Fibroblast of skin of scalp (primary cell): ENCODE data around the gene KIF20B.
"Not testable (repeated sequence)": the region's sequence is repeated elsewhere in the genome, so short reads cannot be mapped to it uniquely, and the experiment has no call there.

Experiments used
- DNase-seq: peaks from one replicate; pipeline ENCODE4 v3.0.0-alpha.2; 2013

KIF20B gene

DNA sequence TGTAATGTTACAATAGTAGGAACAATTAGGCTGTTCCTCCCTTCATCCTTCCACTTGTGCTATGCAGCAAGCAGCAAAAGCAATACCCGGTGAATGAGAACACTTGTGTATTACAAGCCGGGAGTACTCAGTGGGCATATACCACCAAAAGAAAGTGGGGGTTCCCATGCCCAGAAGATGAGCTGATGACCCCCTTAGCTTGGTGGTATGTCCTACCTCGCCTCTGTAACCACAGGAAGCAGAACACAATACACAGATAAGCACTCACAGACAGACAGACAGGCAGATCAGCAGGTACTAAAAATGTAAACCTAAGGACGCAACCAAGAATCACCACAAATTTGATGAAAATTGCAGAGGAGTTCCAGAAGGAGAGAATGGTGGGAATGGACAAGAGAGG lies 15.5 kb upstream of the KIF20B start:
- no peak for DNase-seq

DNA sequence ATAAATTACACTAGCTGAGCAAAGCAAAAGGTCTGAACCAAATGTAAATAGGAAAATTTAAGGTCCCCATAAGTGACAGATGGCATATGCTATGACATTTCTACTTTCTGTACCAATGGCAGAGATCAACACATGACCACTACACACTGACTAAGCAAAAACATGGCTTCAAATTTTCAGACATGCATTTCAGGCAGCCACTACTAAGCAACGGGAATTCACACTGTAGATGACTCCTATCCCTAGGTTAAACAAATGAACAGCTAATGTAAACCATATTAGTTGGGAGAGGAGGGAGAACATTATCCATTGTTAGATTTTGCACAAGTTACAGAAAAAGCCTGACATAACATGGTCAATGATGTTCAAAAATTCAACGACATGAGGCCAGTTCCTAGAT lies 11.4 kb upstream of the KIF20B start:
- DNase-seq, result no peak

GRCh38 chr10:89692416-89692815 lies 9.0 kb upstream of the KIF20B start:
- DNase-seq, result no peak

GRCh38 chr10:89693176-89693575 lies 8.2 kb upstream of the KIF20B start:
- no peak for DNase-seq

- no peak for DNase-seq
Observed at GRCh38 chr10:89695307-89695706, 6.1 kb upstream of the KIF20B start.

DNA sequence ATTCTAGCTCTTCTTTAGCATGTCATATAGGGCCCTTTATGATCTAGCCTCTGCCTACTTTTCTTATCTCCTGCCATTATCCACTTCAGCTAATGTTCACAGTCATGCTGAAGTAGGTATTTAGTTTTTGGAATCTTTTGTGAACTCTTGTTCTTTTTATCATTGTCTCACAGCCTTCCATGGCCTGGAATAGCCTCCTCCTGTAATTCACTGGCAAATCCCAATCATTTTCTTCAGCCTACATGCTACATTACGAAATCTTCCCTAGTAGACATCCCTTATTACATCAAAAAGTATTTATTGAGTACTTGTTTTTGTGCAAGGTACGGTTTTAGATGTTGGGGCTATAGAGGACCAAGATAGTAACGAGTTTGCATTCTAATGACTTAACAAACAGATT lies 3.4 kb upstream of the KIF20B start:
- no peak for DNase-seq

DNA sequence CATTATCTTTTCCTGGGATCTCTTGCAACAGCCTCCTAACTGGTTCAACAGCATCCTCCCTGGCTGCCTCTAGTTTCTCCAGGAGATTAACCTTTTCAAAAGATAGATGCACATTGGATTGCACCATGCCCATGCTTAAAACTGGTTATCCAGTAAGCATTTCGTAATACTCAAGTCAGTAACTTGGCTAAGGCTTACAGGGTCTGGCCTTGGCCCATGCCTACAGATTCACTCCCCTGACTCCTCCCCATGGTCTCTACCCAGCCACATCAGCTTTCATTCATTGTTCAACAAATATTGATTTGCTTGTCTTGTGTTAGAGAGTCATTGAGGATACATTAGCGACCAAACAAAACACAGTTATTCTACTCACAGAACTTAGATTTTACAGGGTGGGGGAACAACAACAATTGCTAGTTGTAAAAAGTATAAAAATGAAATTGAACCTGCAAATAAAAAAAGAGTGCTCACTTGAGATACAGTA lies 1.8 kb upstream of the KIF20B start:
- no peak for DNase-seq

GRCh38 chr10:89700923-89701241 lies 508 bp upstream of the KIF20B start:
- no peak for DNase-seq

GRCh38 chr10:89702121-89702480 lies 711 bp downstream of the KIF20B start:
- DNase-seq, result no peak

DNA sequence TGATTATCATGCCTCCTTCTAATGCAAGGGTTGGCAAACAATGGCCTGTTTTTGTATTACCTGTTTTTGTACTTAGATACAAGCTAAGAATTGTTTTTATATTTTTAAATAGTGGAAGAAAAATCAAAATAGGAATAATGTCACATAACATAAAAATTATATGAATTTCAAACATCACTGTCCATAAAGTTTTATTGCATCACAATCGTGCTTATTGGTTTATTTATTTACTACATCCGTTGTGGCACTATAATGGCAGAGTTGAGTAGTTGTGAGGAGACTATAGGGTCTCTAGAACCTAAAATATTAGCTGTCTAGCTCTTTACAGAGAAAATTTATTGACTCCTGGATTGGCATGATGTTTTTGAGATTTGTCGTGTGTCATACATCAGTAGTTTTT lies 4.1 kb downstream of the KIF20B start:
- DNase-seq, result no peak

- no peak for DNase-seq
Observed at GRCh38 chr10:89706011-89706410, 4.6 kb downstream of the KIF20B start.

DNA sequence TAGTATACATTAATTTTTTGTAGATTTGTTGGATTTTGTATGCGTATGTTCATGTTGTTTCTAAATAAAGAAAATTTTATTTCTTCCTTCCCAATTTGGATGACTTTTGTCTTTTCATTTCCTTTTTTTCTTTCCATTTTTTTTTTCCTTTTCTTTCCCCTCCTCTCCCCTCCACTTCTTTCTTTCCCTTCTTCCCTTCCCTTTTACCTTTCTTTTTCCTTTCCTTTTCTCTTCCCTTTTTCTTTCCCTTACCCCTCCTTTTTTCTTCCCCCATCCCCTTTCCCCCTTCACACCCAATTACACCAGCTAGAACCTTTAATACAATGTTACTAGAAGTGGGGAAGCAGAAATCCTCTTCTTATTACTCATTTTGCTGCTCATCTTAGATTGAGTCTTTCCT lies 6.0 kb downstream of the KIF20B start:
- no peak for DNase-seq

GRCh38 chr10:89710753-89711152 lies 9.4 kb downstream of the KIF20B start:
- DNase-seq, result no peak

DNA sequence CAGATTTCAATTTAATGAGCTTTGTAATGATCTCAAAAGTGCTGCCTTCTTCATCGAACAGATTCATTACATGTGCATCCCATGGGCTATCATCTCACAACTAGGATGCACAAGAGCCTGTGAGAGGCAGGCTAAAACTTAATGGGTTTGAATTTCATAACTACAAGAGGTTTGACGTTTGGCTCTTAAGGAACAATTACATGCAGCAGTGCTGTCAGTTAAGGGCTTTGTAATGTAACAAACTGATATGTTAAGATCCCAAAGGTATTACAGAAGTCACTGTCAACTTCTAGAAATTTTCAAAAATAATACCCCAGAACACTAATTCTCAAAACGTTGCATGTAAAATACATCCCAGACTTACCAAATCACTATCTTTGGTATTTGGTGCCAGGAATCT lies 33.2 kb downstream of the KIF20B start:
- no peak for DNase-seq

- DNase-seq, result no peak
Observed at GRCh38 chr10:89738551-89739209, 37.3 kb downstream of the KIF20B start.

DNA sequence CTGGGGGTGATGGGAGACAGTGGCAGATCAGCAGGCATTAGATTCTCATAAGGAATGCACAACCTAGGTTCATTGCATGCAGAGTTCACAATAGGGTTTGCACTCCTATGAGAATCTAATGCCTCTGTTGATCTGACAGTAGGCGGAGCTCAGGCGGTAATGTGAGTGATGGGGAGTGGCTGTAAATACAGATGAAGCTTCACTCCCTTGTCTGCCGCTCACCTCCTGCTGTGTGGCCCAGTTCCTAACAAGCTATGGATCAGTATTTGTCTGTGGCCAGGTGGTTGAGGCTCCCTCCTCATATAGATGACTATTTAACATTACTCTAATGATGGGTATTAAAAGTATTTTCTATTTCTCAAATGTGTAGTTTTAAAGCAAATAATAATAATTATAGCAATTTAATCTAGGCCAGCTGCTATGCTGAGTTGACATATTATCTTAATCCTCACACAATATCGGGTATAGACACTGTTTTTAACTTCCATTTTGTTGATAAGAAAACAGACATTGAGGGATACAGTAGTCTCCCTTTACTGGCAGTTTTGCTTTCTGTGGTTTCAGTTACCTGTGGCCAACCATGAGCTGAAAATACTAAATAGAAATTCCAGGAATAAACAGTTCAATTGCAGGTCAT lies 39.9 kb downstream of the KIF20B start:
- DNase-seq, result no peak

DNA sequence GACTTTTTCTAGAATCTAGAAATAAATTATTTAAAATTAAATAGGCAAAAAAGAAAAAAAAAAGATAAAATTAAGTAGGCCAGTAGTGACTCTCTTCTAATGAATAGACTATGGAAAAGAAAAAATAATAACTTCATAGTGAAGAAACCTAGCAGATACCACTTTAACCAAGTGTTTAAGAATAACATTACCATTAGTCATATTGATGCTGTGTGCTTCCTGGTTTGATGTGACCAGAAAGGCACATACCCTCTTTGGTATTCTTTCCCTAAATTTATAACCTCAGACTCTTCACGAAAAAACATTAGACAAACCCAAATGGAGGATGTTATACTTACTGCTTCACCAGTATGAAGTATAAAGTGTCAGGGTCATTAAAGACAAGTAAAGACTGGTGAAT lies 42.6 kb downstream of the KIF20B start:
- DNase-seq, result peak; percentile 61

GRCh38 chr10:89745903-89746302 lies 44.5 kb downstream of the KIF20B start:
- no peak for DNase-seq

DNA sequence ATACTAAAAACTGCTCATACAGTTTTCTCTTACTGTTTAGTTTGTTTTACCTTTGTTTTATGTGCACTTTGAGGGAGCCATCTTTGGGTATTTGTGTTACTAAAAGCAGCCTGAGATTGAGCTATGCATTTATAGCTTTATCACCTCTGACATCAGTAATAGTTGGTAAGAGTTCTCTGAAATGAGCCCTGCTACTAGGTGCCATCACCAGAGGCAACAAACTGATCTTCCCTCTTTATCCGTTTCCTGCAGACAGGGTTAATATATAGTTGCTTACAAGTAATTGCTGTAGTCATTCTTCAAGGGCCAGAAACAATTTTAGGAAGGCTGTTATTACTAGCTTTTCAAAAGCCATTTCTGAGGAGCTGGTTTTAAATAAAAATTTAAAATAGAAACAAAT lies 49.1 kb downstream of the KIF20B start:
- no peak for DNase-seq

DNA sequence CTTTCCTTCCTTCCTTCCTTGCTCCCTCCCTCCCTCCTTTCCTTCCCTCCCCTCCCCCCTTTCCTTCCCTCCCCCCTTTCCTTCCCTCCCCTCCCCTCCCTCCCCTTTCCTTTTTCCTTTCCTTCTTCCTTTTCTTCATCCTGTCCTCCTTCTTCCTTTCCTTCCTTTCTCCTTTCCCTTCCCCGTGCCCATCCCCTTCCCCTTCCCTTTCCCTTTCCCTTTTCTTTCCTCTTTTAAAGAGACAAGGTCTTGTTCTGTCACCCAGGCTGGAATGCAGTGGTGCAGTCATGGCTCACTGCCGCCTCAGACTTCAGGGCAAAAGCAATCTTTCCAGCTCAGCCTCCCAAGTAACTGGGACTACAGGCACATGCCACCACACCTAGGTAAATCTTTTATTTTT lies 54.0 kb downstream of the KIF20B start:
- DNase-seq, result no peak

DNA sequence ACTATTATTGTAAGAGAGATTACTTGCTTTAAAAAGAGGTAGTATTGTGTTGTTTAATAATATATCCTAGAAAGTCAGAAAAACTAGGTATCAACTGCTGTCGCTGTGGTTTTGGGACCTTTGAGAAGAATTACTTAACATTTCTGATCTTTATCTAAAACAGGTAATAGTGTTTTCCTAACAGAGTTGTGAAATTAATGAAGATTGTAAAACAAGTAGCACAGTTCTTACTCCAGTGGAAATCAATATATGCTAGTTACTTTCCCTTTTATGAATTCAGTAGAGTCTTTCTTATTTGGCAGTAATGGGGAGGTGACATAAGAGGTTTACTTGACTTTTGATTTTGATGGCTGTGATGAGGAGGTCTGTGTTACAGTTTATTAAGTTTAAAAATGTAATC lies 58.1 kb downstream of the KIF20B start:
- no peak for DNase-seq

DNA sequence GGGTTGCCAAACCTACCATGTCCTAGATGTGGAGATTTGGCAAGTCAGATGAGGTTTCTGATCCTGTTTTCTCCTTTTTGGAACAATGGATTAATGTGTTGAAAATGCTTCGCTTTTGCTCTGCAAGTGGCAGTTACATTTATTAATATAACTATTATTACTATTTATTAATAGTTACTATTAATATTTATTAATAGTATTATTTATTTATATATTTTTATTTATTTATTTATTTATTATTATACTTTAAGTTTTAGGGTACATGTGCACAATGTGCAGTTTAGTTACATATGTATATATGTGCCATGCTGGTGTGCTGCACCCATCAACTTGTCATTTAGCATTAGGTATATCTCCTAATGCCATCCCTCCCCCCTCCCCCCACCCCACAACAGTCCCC lies 62.3 kb downstream of the KIF20B start:
- DNase-seq, result not testable (repeated sequence)

DNA sequence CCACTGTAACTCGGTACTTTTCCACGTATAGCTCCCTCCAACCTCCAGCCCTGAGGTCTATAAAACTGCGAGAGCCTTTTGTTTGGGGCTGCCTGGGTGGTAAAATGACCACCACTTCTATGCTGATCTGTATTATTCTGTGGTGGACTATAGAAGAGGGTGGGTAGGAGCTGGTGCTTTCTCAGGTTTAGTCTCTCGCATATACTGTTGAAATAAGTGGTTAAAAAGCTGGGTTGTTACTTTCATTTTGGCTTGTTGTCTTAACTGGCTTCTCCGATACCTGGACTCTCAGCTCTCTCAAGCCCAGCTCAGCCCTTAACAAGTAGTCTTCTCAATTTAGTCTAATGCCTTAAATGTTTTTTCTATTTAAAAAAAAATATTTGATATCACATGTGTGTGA lies 70.3 kb downstream of the KIF20B start:
- no peak for DNase-seq

- no peak for DNase-seq
Observed at GRCh38 chr10:89773081-89773480, 71.7 kb downstream of the KIF20B start.

DNA sequence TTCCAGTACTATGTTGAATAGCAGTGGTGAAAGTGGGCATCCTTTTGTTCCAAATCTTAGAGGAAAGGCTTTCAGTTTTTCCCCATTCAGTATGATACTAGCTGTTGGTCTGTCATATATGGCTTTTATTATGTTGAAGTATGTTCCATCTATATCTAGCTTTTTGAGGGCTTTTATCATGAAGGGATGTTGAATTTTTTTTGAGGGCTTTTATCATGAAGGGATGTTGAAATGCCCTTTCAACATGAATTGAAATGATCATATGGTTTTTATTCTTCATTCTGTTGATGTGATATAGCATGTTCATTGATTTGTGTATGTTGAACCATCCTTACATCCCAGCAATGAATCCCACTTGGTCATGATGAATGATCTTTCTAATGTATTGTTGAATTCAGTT lies 75.3 kb downstream of the KIF20B start:
- DNase-seq, result no peak
